ENCODE data around the gene CPTP.
A peak's percentile ranks its signal among the peaks of the same experiment; 100 is the strongest.

Gene CPTP

GRCh38 chr1:1280782-1281481 is 43.7 kb upstream of the CPTP start:
- H3K4me3 ChIP-seq (ENCODE audit: low read depth, low read length), result no peak overlapping the region
- no peaks in the 10 kb centered on the region for H3K36me3 ChIP-seq
- no peak for TF ChIP-seq CTCF (IDR thresholded peaks at IDR 0.05; ENCODE audit: low read depth, low read length)
- no peaks in the 10 kb centered on the region for H3K27me3 ChIP-seq
- DNase-seq, result no peak
- no peaks in the 10 kb centered on the region for H3K9me3 ChIP-seq
- peaks cover 3% of the 10 kb centered on the region for H3K4me1 ChIP-seq

GRCh38 chr1:1281533-1282321 is 42.9 kb upstream of the CPTP start:
- no peaks in the 10 kb centered on the region for H3K9me3 ChIP-seq
- H3K27me3 ChIP-seq, result no peaks in the 10 kb centered on the region
- TF ChIP-seq CTCF (IDR thresholded peaks at IDR 0.05; ENCODE audit: low read depth, low read length), result no peak
- H3K4me3 ChIP-seq (ENCODE audit: low read depth, low read length), result no peak overlapping the region
- no peaks in the 10 kb centered on the region for H3K36me3 ChIP-seq
- DNase-seq, result no peak
- H3K4me1 ChIP-seq, result peaks cover 3% of the 10 kb centered on the region

GRCh38 chr1:1282998-1283397 is 41.6 kb upstream of the CPTP start:
- Histone ChIP-seq H3K9me3 (no peaks in the 10 kb centered on the region), H3K4me1 (peaks cover 3% of the 10 kb centered on the region), H3K27me3 (peaks cover 9% of the 10 kb centered on the region), H3K4me3 (ENCODE audit: low read depth, low read length) (no peak overlapping the region), H3K36me3 (no peaks in the 10 kb centered on the region)
- TF ChIP-seq CTCF (IDR thresholded peaks at IDR 0.05; ENCODE audit: low read depth, low read length), result no peak
- no peak for DNase-seq

GRCh38 chr1:1283821-1284220 is 40.8 kb upstream of the CPTP start:
- DNase-seq, result peak; percentile 64
- no peak for TF ChIP-seq CTCF (IDR thresholded peaks at IDR 0.05; ENCODE audit: low read depth, low read length)

GRCh38 chr1:1284221-1285101 is 40.1 kb upstream of the CPTP start:
- H3K4me3 ChIP-seq (ENCODE audit: low read depth, low read length), result no peak overlapping the region
- H3K4me1 ChIP-seq, result peaks cover 3% of the 10 kb centered on the region
- H3K9me3 ChIP-seq, result no peaks in the 10 kb centered on the region
- peaks cover 9% of the 10 kb centered on the region for H3K27me3 ChIP-seq
- H3K36me3 ChIP-seq, result no peaks in the 10 kb centered on the region
- no peak for TF ChIP-seq CTCF (IDR thresholded peaks at IDR 0.05; ENCODE audit: low read depth, low read length)
- DNase-seq, result peak; percentile 16

More at GRCh38 chr1:1283821-1284220, 40.8 kb upstream of the CPTP start:
- Histone ChIP-seq H3K27me3 (peaks cover 9% of the 10 kb centered on the region), H3K36me3 (no peaks in the 10 kb centered on the region), H3K4me1 (peaks cover 3% of the 10 kb centered on the region), H3K4me3 (ENCODE audit: low read depth, low read length) (no peak overlapping the region), H3K9me3 (no peaks in the 10 kb centered on the region)

Data from BE2C (cell line).